ENCODE results near the gene INSR. TPM values are rescaled to one million over a fixed set of nuclear protein-coding genes. Genes with fewer than 3 reads are reported as not detected.
A peak's percentile ranks its signal among the peaks of the same experiment; 100 is the strongest.

INSR gene
- total and polyA plus RNA-seq, 2 experiments from 2014 or later: 19.2 to 52.1 TPM

- TF ChIP-seq REST (IDR thresholded peaks at IDR 0.05; ENCODE audit: unreplicated experiment): no peak
- no peak for TF ChIP-seq NANOG (IDR thresholded peaks at IDR 0.05; ENCODE audit: borderline replicate concordance)
- TF ChIP-seq, protein P1, sequence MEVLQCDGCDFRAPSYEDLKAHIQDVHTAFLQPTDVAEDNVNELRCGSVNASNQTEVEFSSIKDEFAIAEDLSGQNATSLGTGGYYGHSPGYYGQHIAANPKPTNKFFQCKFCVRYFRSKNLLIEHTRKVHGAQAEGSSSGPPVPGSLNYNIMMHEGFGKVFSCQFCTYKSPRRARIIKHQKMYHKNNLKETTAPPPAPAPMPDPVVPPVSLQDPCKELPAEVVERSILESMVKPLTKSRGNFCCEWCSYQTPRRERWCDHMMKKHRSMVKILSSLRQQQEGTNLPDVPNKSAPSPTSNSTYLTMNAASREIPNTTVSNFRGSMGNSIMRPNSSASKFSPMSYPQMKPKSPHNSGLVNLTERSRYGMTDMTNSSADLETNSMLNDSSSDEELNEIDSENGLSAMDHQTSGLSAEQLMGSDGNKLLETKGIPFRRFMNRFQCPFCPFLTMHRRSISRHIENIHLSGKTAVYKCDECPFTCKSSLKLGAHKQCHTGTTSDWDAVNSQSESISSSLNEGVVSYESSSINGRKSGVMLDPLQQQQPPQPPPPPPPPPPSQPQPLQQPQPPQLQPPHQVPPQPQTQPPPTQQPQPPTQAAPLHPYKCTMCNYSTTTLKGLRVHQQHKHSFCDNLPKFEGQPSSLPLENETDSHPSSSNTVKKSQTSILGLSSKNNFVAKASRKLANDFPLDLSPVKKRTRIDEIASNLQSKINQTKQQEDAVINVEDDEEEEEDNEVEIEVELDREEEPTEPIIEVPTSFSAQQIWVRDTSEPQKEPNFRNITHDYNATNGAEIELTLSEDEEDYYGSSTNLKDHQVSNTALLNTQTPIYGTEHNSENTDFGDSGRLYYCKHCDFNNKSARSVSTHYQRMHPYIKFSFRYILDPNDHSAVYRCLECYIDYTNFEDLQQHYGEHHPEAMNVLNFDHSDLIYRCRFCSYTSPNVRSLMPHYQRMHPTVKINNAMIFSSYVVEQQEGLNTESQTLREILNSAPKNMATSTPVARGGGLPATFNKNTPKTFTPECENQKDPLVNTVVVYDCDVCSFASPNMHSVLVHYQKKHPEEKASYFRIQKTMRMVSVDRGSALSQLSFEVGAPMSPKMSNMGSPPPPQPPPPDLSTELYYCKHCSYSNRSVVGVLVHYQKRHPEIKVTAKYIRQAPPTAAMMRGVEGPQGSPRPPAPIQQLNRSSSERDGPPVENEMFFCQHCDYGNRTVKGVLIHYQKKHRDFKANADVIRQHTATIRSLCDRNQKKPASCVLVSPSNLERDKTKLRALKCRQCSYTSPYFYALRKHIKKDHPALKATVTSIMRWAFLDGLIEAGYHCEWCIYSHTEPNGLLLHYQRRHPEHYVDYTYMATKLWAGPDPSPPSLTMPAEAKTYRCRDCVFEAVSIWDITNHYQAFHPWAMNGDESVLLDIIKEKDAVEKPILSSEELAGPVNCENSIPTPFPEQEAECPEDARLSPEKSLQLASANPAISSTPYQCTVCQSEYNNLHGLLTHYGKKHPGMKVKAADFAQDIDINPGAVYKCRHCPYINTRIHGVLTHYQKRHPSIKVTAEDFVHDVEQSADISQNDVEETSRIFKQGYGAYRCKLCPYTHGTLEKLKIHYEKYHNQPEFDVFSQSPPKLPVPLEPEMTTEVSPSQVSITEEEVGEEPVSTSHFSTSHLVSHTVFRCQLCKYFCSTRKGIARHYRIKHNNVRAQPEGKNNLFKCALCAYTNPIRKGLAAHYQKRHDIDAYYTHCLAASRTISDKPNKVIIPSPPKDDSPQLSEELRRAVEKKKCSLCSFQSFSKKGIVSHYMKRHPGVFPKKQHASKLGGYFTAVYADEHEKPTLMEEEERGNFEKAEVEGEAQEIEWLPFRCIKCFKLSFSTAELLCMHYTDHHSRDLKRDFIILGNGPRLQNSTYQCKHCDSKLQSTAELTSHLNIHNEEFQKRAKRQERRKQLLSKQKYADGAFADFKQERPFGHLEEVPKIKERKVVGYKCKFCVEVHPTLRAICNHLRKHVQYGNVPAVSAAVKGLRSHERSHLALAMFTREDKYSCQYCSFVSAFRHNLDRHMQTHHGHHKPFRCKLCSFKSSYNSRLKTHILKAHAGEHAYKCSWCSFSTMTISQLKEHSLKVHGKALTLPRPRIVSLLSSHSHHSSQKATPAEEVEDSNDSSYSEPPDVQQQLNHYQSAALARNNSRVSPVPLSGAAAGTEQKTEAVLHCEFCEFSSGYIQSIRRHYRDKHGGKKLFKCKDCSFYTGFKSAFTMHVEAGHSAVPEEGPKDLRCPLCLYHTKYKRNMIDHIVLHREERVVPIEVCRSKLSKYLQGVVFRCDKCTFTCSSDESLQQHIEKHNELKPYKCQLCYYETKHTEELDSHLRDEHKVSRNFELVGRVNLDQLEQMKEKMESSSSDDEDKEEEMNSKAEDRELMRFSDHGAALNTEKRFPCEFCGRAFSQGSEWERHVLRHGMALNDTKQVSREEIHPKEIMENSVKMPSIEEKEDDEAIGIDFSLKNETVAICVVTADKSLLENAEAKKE (CRISPR knock-in tag; IDR thresholded peaks at IDR 0.05): no peak
- TF ChIP-seq STAT1 (IDR thresholded peaks at IDR 0.05; ENCODE audit: unreplicated experiment): no peak
- no peak for TF ChIP-seq ZNF114 (CRISPR knock-in tag; IDR thresholded peaks at IDR 0.05)
- TF ChIP-seq, protein P2, sequence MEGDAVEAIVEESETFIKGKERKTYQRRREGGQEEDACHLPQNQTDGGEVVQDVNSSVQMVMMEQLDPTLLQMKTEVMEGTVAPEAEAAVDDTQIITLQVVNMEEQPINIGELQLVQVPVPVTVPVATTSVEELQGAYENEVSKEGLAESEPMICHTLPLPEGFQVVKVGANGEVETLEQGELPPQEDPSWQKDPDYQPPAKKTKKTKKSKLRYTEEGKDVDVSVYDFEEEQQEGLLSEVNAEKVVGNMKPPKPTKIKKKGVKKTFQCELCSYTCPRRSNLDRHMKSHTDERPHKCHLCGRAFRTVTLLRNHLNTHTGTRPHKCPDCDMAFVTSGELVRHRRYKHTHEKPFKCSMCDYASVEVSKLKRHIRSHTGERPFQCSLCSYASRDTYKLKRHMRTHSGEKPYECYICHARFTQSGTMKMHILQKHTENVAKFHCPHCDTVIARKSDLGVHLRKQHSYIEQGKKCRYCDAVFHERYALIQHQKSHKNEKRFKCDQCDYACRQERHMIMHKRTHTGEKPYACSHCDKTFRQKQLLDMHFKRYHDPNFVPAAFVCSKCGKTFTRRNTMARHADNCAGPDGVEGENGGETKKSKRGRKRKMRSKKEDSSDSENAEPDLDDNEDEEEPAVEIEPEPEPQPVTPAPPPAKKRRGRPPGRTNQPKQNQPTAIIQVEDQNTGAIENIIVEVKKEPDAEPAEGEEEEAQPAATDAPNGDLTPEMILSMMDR (conservative IDR thresholded peaks at IDR 0.05; ENCODE audit: low read depth in 2 of 2): no peak
- no peak for TF ChIP-seq EZH2phosphoT487 (IDR thresholded peaks at IDR 0.05; ENCODE audit: unreplicated experiment)
- TF ChIP-seq CREB1 (CRISPR knock-in tag; IDR thresholded peaks at IDR 0.05; ENCODE audit: low read depth): no peak
- no peak for TF ChIP-seq ETS1 (IDR thresholded peaks at IDR 0.05)
- TF ChIP-seq JUNB (IDR thresholded peaks at IDR 0.05; ENCODE audit: unreplicated experiment): no peak
- no peak for TF ChIP-seq ZNF331 (CRISPR knock-in tag; IDR thresholded peaks at IDR 0.05; ENCODE audit: low read depth)
- TF ChIP-seq POLR2AphosphoS5 (IDR thresholded peaks at IDR 0.05; ENCODE audit: low read depth): no peak
- TF ChIP-seq EZH2 (IDR thresholded peaks at IDR 0.05; ENCODE audit: low read depth, unreplicated experiment): no peak
- H3K4me3 Mint-ChIP-seq: no peak overlapping the region
- no peak overlapping the region for H3K27ac Mint-ChIP-seq
- H2AFZ ChIP-seq: no peak overlapping the region
- H3K79me2 ChIP-seq (replicated peaks; ENCODE audit: insufficient read depth): no peaks in the 10 kb centered on the region
- H3K27ac ChIP-seq (ENCODE audit: low read depth): no peak overlapping the region
- H3K4me3 ChIP-seq: no peak overlapping the region
- no peaks in the 10 kb centered on the region for H3F3A ChIP-seq (replicated peaks; ENCODE audit: low read depth)
- H4K20me1 ChIP-seq (replicated peaks; ENCODE audit: insufficient read depth): no peaks in the 10 kb centered on the region
- H3K27me3 Mint-ChIP-seq (ENCODE audit: insufficient read depth, low read depth, poor library complexity): peaks cover 3% of the 10 kb centered on the region
- H3K4me1 ChIP-seq (ENCODE audit: insufficient read depth): no peaks in the 10 kb centered on the region
- no peaks in the 10 kb centered on the region for H3K9me2 ChIP-seq (ENCODE audit: insufficient read depth)
- H3K4me2 ChIP-seq: no peak overlapping the region
- H3K36me3 Mint-ChIP-seq (ENCODE audit: low read depth): peaks cover 16% of the 10 kb centered on the region
- ATAC-seq: no peak; the same call in 2 of the 3 replicates
- H3K4me1 Mint-ChIP-seq: no peaks in the 10 kb centered on the region
- peak; percentile 25 for DNase-seq (ENCODE audit: low spot score)
- H3K36me3 ChIP-seq (ENCODE audit: insufficient read depth): no peaks in the 10 kb centered on the region
- no peaks in the 10 kb centered on the region for H3K9me3 Mint-ChIP-seq
- no peaks in the 10 kb centered on the region for H3K27me3 ChIP-seq (ENCODE audit: insufficient read depth)
Measured at GRCh38 chr19:7152568-7152967, 141.6 kb downstream of the INSR start.
